Ramos (cell line): ENCODE data around the gene DNAH10.

Experiments
- in situ Hi-C: fragments of 300-500 bp; cut with MboI; formaldehyde crosslinking; loops from one replicate; pipeline ENCODE4 v1.14.3; 2022; ENCODE audit warnings: low sequenced_read_pairs; ENCODE audit not compliant: unreplicated experiment

DNAH10 gene

DNA sequence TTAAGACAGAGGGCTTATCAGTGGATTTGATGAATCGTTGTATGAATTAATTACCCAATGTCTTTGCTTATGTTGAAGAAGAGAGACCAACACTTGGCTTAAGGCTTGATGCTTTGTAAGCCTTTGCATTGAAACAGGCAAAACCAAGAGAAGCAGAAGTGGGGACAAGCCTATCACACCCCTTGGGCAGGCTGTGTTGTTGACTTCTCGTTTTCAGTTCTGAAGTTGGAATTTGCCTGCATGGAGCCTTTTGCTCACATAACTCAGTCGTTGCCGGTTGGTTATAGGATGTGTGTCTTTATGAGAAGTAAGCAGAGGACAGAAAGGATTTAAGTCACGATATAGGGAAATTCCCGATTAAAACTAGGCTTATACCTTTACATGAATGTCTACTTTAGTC, 115.9 kb downstream of the DNAH10 start:
- in situ Hi-C loops, result no loop called here

- in situ Hi-C loops, result no loop called here
These were observed 117.0 kb downstream of the DNAH10 start for GRCh38 chr12:123879101-123879500.

DNA sequence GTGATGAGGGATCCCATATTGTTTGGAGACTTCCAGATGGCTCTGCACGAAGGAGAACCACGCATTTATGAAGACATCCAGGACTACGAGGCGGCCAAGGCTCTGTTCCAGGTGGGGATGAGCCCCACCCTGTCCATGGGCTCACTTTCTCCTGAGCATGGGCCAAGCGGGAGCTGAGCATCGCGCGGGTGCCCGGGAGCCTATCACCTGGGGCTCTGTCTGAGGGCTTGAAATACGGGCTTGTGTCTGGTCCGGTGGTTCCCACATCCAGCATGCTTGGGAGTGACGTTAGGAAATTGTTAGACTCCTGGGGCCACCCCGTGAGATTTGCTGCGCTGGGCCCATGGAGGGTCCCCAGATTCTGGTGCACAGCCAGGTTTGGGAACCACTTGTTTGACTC, 117.6 kb downstream of the DNAH10 start:
- in situ Hi-C loops, result no loop called here

DNA sequence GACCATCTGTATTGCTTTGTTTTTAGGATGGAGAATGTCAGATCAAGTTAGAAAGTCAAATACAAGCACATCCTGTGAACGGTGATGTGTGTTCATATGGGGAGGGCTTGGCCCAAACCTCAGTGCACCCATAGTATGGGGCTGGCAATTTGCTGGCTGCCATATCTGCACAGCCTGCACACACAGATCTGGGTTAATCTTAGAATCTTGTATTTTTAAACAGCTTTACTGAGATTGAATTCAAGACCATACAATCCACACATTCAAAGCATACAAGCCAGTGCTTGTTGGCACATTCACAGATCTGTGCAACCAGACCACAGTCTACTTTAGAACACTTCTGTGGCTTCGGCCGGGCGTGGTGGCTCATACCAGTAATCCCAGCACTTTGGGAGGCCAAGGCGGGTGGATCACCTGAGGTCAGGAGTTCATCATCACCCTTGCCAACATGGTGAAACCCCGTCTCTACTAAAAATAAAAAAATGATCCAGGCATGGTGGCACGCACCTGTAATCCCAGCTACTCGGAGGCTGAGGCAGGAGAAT, 120.1 kb downstream of the DNAH10 start:
- in situ Hi-C loops, result no loop called here

DNA sequence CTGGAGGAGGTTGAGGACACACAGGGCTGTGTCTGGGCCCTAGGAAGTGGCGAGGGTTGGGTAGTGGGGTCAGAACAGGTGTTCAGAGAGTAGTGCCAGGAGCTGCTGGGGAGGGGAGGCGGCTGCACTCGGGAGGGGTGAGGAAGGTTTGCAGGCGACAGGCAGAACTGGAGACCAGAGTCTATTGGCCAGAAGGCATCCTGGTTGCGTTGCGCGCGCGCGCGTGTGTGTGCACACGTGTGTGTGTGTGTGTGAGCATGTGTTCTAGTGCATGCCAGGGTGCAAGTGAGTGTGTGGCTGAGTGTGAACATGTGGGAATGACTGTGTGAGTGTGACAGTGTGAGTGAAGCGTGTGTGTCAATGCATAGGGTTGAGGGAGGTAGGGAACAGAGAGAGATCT, 124.2 kb downstream of the DNAH10 start:
- in situ Hi-C loops, result no loop called here

GRCh38 chr12:123886931-123887582, 125.0 kb downstream of the DNAH10 start:
- in situ Hi-C loops, result no loop called here

DNA sequence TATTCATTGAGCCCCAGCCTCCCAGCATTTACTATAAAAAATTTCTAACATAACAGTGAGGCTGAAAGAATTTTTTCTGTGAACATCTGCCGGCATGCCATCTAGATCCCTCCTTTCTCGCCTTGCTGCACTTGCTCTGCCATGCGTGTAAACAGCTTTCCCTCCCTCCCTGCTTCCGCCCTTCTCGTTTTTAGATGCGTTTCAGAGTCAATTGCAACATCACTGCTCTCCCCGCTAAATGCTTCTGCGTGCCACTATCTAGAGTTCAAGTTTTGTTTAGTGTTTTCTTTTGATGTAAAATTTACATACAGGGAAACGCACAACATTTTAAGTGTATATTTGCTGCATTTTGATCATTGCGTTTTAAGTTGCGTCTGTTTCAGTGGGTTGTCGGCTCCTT, 126.9 kb downstream of the DNAH10 start:
- in situ Hi-C loops, result no loop called here

GRCh38 chr12:123889848-123890535, 127.9 kb downstream of the DNAH10 start:
- in situ Hi-C loops, result no loop called here

DNA sequence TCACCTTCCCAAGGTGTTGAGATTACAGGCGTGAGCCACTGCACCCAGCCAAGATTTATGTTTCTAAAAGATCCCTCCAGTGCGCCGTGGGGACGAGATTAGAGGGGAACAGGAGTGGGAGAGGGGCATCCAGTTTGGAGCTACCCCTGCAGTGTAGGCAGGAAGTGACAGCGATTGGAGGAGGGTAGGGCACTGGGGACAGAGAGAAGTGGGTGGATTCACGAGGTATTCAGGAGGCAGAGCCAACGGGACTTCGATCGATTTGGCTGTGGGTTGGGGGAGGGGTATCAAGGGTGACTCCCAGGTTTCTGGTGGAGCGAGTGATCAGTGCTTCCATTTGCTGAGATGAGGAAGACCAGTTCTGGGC, 128.4 kb downstream of the DNAH10 start:
- in situ Hi-C loops, result no loop called here

GRCh38 chr12:123891011-123891410, 128.9 kb downstream of the DNAH10 start:
- in situ Hi-C loops, result no loop called here

DNA sequence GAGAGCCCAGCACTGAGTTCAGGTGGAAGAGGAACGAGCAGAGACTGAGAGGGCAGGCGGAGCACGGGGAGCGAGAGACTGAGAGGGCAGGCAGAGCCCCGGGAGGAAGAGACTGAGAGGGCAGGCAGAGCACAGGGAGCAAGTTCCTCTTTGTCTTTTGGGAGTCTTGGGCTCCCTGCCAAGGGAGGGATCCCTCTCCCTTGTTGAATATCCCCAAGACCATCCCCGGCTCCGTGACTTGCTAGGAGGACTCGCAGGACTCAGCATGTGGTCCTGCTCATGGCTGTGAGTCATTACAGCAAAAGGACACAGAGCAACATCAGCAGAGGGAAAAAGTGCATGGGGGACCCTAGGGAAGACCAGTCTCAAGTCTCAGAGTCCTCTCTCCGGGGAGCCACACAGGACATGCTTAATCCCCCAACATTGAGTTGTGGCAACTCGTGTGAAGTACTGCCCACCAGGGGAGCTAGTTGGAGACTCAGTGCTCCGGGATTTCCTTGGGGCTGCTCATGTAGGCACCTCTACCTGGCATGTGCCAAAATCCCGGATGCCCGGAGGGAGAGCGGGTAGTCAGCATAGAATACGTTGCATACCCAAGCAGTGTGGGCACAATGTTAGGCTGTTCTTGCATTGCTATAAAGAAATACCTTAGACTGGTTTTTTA, 129.5 kb downstream of the DNAH10 start:
- in situ Hi-C loops, result no loop called here

GRCh38 chr12:123892180-123892559, 130.1 kb downstream of the DNAH10 start:
- in situ Hi-C loops, result no loop called here

DNA sequence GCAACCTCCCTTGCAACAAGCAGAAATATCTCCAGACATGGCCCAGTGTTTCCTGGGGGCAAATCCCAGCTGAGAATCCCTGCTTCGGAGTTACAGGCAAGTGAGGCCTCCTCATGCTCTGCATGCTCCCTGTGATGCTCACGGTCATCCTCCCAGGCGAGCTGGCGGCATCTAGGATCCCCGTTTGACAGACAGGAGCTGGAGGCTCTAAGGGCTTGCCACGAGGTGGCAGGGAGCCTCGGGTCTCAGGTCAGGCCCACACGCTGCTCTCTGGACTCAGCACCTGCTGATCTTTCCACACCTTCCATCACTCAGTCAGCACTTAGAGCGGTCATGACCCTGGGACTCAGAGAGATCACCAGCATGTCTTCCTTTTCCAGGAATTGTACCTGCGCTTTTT, 130.8 kb downstream of the DNAH10 start:
- in situ Hi-C loops, result no loop called here

GRCh38 chr12:123893276-123893675, 131.2 kb downstream of the DNAH10 start:
- in situ Hi-C loops, result no loop called here

GRCh38 chr12:123894823-123895345, 132.8 kb downstream of the DNAH10 start:
- in situ Hi-C loops, result no loop called here

DNA sequence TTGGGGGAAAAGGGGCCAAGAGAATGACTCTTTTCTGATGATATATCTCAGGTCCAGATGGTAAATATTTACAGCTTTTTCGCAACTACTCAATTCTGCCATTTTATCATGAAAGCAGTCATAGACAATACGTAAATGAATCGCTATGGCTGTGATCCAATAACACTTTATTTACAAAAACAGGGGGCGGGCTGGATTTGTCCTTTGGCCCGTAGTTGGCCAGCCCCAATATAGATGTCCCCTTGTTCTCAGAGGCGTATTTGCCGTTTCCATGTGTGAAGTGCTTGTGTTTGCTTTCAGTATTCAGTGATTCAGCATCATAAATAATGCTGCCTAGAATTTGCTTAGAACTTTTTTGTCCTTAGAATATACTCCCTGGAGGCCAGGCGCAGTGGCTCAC, 133.3 kb downstream of the DNAH10 start:
- in situ Hi-C loops, result no loop called here

DNA sequence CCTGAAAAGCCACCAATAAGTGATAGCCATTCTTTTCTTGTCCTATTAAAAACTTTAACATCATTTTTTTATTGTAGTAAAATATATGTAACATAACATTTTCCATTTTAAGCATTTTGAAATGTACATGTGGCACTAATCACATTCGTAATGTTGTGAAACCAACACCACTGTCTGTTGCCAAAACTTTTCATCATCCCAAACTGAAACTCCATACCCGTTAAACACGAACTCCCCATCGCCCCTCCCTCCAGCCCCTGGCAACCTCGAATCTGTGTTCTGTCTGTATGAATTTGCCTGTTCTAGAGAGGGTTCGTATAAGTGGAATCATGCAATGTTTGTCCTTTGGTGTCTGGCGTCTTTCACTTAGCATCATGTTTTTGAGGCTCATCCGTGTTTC, 134.7 kb downstream of the DNAH10 start:
- in situ Hi-C loops, result no loop called here

DNA sequence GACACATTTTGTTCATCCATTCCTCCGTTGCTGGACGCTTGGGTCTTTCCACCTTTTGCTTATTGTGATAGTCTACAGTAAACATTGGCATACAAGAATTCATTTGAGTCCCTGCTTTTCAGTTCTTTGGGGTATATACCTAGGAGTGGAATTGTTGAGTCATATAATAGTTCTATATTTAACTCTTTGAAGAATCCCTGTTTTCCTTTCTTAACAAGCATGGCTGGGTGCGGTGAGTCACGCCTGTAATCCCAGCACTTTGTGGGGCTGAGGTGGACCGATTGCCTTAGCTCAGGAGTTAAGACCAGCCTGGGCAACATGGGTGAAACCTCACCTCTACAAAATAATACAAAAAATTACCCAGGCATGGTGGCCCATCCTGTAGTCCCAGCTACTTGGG, 135.1 kb downstream of the DNAH10 start:
- in situ Hi-C loops, result no loop called here

DNA sequence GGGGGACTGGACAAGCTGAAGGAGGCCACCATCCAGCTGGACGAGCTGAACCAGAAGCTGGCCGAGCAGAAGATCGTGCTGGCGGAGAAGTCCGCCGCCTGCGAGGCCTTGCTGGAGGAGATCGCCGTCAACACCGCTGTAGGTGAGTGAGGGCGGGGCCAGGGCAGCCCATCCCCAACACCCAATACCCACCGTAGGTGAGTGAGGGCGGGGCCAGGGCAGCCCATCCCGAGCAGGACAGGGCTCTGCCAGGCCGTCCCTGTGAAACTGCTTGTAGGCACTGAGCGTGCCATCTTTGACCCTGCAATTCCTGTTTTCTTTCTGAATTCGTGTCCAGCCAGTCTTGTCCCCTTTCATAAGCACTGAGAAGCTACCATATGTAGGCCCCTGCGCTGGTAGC, 136.6 kb downstream of the DNAH10 start:
- in situ Hi-C loops, result no loop called here

- in situ Hi-C loops, result no loop called here
These were observed 137.3 kb downstream of the DNAH10 start for GRCh38 chr12:123899368-123899767.

- in situ Hi-C loops, result no loop called here
These were observed 138.8 kb downstream of the DNAH10 start for GRCh38 chr12:123900871-123901376.
